NCI-H146 treated with DMSO at 0.1 percent for 48 hours (cell line): ENCODE data around the gene TMEM81.
A peak's percentile ranks its signal among the peaks of the same experiment; 100 is the strongest.

Experiments used
- DNase-seq: peaks from one replicate; lab custom pipeline; 2025; ENCODE audit not compliant: unreplicated experiment; lab: John Stamatoyannopoulos, UW

The TMEM81 gene

DNA sequence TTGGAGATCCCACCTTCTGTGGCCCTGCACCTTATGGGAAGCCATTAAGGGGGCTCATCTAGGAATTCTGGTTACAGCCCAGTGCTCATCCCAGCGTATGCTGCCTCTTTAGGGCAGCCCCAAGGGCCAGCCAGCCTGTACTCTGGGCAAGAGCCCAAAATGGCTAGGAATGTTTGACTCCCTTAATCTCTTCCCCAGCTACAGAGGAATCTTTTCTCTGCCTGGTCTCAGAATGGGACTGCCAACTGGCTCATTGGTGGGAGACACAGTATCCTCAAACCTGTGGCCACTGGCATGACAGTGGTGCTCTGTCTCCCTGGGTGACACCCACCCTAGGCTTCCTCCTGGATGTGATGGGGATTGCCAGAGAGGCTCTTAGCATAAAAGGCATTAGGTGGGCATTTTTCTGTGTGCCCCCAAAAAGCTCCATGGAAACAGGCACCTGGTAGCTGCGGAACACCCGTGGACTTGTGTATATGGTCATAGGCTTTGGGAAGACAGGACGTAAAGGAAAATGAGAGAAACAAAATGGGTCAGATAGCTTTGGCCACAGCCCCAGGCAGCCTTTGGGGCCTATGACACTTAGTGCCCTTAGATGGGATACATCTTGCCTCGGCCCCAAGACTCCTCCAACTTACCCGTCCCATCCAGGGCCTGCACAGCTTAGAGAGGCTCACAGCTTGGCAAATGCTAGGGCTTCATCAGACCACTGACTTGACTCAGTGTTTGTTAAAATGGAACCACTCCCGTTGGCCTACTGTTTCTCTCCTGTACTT lies 6.9 kb downstream of the TMEM81 start:
- DNase-seq, result no peak

DNA sequence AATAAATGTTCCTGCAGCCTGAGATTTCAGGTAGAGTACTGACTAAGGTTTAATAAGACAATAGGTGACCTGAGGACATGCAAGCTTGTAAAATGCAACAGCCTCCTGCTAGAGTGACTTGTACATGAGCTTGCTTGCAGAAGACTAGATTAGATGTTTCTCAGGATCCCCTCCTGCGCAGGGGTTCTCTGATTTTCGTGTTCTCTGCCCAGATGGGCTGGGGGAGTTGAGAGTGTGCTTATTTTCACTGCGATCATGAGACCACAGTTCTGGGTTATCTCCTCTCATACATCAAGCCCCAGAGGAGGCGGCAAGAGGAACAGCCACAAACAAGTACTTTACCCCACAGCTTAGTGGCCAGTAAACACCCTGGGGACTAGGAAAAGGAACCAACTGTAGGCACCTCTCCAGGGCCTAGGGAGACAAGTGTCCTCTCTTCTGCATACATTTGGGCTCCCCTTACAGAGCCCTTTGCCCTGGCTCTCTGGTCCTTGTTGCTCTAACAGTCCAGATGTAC lies 8.0 kb downstream of the TMEM81 start:
- no peak for DNase-seq

DNA sequence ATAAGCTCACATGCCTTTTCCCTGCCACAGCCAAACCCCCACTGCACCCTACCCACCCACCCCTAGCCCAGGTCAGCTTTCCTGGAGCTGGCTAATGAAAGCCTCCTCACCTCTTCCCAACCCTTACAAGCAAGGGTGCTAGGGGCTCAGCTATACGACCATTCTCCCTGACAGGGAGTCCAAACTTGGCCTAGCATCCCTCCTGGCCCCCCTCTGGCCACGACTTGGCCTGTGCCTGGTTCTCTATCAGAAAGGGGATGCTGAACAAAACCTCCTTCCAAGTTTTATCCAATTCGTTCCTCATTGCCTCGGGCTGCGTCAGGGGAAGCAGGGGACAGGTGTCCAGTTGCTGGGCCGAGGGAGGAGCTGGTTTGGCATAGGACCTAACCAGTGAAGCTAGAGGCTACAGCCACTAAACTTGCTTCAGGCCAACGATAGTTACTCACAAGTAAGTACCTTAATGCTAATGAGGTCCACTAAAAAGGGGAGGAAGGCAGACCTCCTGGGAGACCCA lies 8.6 kb downstream of the TMEM81 start:
- DNase-seq, result no peak

DNA sequence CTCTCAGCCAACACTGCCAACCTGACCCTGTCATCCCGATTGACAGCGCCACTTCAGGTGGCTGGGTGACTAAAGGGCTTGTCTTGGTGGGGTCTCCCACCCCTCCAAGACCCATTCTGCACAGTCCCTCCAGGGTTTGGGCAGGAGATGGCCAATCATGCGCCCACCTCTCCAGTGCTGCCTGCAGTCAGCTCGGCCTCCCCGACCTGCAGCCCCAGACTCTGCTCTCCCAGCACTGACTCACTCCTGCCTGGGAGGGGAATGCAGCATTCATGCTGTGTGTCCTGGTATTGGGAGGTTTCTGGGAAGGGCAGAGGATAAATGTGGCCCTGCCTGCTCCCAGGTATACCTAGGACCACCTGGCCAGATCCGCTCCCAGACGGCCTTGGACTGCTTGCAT lies 9.7 kb downstream of the TMEM81 start:
- no peak for DNase-seq

DNA sequence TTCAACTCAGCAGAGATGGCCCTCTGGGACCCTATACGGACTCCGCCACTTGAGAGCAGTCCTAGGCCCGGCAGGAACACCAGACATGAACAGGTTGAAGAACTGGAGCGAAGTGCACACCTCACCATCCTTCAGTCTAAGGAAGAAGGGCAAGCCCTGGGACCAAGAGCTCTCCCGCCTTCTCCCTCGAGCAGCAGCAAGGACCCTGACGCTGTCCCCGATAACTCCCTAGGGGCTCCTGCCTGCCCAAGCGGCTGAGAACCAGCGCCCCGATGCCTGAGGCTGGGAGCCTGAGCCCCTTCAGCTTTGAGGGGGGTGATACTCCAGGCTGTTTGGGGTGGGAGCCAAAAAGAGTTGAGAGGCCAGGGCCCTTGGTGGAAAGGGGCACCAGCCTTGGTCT lies 10.2 kb downstream of the TMEM81 start:
- DNase-seq, result no peak

DNA sequence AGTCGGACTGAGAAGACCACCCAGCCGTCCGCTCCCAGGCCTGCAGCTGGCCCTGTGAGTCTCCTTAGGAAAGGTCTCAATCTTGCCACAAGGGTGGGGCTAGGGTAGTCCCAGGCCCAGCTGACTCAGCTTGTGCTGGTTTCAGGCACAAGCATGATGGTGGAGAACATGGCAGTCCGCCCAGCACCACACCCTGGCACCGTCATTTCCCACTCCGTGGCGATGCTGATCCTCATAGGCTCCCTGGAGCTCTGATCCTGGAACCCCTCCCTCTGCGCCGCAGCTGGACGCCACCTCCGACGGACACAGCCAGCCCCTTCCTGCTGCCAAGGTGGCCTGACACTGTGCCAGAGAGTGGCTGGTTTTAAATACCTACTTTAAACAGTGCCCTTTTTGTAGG lies 10.7 kb downstream of the TMEM81 start:
- no peak for DNase-seq

DNA sequence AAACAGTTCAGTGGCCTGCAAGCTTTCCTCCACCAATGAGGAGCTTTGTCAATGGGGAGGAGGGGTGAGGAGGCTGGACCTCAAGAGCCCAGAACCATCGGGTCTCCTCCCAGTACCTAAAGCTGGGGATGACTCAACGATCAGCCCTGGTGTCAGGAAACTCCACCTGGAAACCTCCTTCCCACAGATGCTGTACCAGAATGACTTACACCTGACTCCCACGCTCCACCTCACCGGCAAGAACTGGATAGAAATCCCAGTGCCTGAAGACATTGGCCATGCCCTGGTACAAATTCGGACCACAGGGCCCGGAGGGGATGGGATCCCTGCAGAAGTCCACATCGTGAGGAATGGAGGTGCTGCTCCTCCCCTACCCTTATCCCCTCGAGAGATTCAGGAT lies 11.4 kb downstream of the TMEM81 start:
- no peak for DNase-seq

DNA sequence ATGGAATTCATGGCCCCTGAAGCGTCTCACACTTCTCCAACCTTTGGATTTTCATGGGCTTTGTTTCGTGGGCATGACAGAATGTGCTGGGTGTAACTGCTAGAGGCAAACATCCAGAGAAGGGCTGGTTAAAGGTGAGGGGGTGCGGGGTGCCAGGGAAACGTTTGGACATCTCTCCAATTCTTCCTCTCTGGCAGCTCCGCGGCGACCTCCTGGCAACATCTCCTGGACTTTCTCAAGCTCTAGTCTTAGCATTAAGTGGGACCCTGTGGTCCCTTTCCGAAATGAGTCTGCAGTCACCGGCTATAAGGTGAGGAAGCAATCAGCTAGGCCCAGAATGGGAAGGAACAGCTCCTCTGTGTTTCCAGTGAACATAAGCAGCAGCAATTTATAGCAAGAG lies 12.0 kb downstream of the TMEM81 start:
- no peak for DNase-seq

DNA sequence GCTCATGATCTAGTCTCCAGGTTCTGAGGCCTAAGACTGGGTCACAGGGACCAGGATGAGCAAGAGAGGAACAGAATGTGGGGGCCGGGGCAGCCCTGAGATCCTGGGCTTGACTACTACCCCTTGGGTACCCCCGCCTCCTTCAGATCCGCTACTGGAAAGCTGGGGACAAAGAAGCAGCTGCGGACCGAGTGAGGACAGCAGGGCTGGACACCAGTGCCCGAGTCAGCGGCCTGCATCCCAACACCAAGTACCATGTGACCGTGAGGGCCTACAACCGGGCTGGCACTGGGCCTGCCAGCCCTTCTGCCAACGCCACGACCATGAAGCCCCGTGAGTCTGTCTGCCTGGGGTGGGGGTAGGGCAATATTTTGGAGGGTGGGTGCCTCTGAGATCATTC lies 12.5 kb downstream of the TMEM81 start:
- no peak for DNase-seq

DNA sequence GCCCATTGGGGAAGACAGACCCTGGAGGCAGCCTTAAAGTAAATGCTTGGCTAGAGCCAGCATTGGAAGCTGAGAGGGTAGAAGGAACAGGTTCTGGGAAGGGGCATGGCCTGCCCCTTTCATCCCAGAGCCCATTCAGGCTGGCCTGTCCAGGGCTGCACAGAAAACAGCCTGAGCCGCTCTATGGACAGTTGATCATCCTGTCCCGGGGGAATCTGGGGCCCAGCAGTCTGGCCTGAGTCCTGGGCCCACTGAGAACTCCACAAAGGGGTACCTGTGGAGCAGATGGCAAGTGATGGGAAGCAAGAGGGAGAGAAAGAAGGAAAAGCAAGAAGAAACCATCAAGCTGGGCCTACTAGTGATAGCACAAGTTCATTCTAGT lies 13.2 kb downstream of the TMEM81 start:
- no peak for DNase-seq

DNA sequence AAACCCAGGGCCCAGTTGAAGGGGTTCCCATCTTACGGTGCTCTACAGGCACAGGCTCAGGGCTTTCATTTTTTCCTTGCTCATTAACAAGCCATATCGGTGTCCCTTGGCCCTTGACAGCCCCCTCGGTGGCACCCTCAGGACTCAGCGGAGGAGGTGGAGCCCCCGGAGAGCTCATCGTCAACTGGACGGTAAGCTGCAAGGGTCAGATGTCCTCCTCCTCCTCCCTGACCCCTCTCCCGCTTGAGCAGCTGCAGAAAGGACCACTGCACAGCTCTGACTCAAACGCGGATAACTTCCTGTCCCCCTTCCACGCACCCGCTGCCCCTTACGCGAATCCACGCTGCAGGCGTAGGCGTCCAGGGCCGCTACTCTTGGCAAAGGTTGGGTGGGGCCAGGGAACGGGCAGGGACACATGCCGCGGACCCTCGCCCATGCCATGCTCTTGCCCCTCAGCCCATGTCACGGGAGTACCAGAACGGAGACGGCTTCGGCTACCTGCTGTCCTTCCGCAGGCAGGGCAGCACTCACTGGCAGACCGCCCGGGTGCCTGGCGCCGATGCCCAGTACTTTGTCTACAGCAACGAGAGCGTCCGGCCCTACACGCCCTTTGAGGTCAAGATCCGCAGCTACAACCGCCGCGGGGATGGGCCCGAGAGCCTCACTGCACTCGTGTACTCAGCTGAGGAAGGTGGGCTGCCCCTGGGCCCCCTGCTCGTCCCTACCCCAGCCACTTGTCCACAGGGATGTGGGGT lies 14.7 kb downstream of the TMEM81 start:
- no peak for DNase-seq

DNA sequence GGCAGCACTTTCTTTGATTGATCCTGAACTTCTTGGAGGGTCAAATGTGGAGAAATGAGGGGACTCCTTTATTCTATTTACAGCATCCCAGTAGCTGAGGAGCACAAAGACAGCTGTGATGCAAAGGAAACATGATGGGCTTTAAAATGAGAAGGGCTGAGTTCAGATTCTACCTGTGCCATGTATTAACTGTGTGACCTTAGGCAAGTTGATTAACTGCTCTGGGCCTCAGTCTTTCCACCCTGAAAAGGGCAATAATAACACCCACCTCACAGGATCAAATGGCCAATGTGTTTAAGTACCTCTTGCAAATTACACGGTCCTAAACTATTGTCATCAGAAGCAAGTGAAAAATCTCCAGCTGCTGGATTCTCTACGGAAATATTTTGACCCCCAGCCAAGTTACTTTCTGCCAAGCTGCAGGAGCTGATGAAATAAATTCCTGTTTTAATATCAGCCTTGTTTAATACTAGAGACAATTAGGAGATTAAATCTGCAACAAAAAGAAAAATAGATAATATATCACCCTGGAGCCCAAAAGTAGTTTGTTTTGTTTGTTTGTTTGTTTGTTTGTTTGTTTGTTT lies 15.7 kb downstream of the TMEM81 start:
- no peak for DNase-seq

DNA sequence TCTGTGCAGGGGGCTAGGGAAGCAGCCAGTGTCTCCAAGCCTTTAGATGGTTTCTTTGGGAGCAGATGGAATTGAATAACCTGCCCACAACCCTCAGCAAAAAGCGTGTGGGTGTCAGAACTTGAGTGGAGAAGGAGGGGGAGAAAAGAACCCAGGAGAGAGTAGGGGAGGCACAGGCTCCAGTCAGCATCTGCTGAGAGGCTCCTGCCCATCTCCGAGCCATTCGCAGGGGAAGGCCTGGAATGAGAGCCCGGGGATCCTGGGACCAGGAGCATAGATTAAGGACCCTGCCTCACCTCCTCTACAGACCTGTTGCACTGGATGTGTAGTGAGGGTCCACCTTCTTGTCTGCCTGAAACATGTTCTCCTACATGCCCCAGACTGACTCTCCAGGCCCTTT lies 16.3 kb downstream of the TMEM81 start:
- DNase-seq, result no peak

DNA sequence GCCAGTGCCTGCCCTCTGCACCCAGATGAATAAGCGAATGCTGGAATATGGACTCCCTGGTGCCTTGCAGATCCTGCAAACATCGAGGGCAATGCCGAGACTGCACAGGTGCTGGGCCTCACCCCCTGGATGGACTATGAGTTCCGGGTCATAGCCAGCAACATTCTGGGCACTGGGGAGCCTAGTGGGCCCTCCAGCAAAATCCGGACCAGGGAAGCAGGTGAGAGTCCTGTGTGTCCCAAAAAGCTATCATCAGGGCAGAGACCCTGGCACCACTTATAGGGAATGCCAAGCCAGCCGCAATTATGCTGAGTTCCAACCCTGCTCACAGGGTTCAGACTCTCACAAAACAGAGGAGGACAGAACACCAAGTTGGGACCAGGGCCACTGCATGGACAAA lies 17.2 kb downstream of the TMEM81 start:
- DNase-seq, result no peak

DNA sequence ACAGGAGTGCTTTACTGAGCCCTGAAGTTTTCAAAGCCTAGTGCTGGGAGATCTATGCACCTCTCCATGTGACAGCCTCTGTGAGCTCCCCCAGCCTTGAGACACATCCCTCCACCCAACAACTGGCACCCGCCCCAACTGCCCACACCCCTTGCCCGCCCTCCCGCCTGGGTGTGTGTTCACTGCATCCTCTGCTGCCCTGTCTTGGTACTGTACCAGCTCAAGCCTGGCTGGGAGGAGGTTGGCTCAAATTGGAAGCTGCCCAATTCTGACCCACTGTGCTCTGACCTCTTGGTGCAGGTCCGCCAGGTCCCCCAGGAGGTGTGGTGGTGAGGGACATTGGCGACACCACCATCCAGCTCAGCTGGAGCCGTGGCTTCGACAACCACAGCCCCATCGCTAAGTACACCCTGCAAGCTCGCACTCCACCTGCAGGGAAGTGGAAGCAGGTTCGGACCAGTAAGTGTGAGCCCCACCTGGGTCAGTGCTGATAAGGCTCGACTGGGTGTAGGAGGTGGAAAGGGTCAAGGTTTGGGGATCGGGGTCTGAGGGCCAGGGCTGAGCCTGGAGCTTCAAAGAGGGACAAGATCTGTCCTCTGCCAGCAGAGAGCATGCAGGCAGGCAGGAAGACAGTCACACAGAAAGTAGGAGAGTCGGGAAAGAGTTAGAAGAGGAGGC lies 18.0 kb downstream of the TMEM81 start:
- no peak for DNase-seq

DNA sequence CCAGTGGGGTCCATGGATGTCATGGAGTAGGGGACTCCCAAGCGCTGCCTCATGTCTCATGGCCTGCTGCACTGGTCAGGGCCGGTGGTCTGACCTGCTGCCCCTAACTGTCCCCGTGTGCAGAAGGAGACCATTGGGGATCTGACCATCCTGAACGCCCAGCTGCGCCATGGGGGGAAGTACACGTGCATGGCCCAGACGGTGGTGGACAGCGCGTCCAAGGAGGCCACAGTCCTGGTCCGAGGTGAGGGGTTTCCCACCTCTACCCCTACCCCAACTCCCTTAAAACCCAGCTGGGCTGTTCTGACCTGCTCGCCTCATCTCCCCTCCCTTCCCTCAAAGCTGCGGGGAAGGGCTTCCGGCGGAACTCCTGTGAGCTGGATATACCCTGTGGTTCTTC lies 18.6 kb downstream of the TMEM81 start:
- DNase-seq, result no peak

DNA sequence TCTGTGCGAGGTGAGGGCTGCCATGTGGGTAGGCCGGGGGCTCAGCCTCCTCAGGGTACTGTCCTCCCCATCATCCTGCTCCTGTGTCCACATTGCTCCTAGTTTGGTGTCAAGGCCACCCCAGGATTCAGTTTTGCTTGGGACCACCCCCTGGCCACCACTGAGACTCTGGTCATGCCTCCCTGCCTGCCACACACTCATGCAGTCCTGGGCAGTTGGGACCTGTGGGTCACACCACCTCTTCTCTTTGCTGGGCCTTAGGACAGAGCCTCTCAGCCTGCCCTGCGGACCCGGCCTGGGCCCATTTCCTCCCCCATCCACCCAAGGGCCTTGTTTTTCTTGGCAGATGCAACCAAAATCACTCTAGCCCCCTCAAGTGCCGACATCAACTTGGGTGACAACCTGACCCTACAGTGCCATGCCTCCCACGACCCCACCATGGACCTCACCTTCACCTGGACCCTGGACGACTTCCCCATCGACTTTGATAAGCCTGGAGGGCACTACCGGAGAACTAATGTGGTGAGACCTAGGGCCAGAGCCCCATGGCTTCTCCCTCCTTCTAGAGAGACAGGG lies 19.4 kb downstream of the TMEM81 start:
- no peak for DNase-seq

DNA sequence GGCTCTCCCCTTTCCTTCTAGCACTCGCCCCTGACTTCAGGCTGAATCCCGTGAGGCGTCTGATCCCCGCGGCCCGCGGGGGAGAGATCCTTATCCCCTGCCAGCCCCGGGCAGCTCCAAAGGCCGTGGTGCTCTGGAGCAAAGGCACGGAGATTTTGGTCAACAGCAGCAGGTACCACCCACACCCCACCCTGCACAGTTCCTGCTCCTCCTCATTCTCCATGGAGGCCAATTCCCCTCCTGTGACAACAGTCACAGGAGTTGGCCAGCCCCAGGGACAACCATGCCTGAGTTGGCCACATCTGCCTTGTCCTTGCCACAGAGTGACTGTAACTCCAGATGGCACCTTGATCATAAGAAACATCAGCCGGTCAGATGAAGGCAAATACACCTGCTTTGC lies 20.0 kb downstream of the TMEM81 start:
- DNase-seq, result no peak

DNA sequence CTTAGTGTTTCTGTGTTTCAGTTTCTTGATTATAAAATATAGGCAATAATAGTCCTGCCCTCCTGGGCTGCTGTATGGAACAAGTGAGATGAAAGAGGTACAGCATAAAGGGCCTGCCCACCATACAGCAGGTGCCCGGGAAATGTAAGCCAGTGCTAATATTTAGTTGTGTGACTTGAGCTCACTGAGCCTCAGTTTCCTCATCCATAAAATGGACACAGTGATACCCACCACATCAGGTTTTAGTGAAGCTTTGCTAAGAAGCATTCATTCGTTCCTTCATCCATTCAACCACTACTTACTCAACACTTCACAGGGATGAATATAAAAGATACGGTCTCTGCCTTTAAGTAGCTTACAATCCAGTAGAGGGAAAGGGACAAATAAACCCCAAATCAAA lies 21.4 kb downstream of the TMEM81 start:
- DNase-seq, result no peak

DNA sequence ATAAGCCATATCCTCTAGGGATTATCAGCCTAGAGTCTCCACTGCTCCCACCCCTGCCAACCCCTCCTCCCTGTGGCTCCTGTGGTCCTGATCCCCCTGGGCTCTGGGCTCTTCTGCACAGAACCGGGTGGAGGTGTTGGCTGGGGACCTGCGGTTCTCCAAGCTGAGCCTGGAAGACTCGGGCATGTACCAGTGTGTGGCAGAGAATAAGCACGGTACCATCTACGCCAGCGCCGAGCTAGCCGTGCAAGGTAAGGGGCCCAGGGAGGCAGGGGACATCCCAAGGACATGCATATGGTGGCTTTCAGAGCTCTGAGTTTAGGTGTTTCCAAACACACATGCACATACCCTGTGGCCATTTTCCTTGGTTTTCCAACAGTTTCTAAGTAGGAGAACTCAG lies 21.9 kb downstream of the TMEM81 start:
- DNase-seq, result no peak

DNA sequence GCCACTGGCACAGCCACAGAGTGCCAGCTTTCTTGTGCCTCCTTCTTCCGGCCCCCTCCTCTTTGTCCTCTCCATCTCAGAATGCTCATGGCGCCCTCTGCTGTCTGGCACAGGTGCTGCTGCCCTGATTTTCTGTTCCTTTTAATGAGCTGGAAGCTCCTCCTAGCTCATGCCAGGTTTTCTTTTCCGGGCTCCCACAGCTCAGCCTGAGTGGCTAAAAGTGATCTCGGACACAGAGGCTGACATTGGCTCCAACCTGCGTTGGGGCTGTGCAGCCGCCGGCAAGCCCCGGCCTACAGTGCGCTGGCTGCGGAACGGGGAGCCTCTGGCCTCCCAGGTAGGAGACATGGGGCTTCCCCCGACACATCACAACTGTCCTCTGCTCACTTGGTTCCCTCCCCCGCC lies 22.6 kb downstream of the TMEM81 start:
- peak; percentile 16 for DNase-seq
